ENCODE data around the gene VWA3B. TPM values are rescaled to one million over a fixed set of nuclear protein-coding genes. Genes with fewer than 3 reads are reported as not detected.
"Not testable (repeated sequence)": the region's sequence is repeated elsewhere in the genome, so short reads cannot be mapped to it uniquely, and the experiment has no call there.

VWA3B gene
- total and polyA plus RNA-seq, 2 donors (not counting 3 experiments of a cell fraction or from before 2014, with no cell fraction given) = not detected

DNA sequence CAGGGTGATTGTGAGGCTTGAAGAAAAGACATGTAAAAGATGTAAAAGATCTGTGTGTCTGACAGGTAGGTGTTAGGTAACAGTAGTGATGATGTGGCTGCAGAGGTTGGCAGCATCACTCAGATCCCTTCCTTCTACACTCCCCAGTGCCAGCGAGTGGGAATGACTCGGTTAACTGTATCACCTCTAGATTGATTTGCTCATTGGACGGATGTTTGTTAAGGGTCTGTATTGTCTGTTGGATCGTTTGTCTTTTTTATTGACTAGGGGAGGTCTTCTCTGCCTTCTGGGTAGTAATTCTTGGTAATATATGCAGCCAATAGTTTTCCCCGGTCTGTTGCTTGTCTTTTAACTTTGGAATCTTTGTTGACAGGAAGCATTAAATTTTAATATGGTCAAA is 214.5 kb downstream of the VWA3B start:
- Histone ChIP-seq H3K9me3 (replicated peaks; ENCODE audit: control insufficient read depth, insufficient read depth, low read length) (no peaks in the 10 kb centered on the region), H3K27me3 (ENCODE audit: control insufficient read depth in 2 of 2, insufficient read depth in 2 of 2, low read length in 2 of 2) (no peaks in the 10 kb centered on the region), H3K79me2 (ENCODE audit: control insufficient read depth, insufficient read depth, low read length) (no peaks in the 10 kb centered on the region), H4K20me1 (replicated peaks; ENCODE audit: control insufficient read depth, extremely low read depth, insufficient read depth, low read length) (no peaks in the 10 kb centered on the region), H3K36me3 (ENCODE audit: control insufficient read depth in 2 of 2, extremely low read depth in 1 of 2, insufficient read depth in 2 of 2, low read length in 2 of 2) (no peaks in the 10 kb centered on the region), H2AFZ (ENCODE audit: low read depth, low read length) (no peak overlapping the region), H3K4me1 (ENCODE audit: control insufficient read depth, extremely low read depth, insufficient read depth, low read length) (peaks cover 12% of the 10 kb centered on the region), H3K4me3 (replicated peaks in 1 of 3; ENCODE audit: insufficient read depth in 1 of 3, low read depth in 1 of 3, low read length in 3 of 3) (no peak overlapping the region), H3K4me2 (ENCODE audit: insufficient read depth, low read length) (no peak overlapping the region), H3K27ac (ENCODE audit: insufficient read depth, low read depth, low read length) (no peak overlapping the region), H3K9ac (replicated peaks; ENCODE audit: extremely low read depth, insufficient read depth, low read length) (no peak overlapping the region), H3K9me1 (replicated peaks; ENCODE audit: control insufficient read depth, extremely low read depth, insufficient read depth, low read length) (no peaks in the 10 kb centered on the region)
- ChIA-PET CTCF (no interaction called here), POLR2A (no interaction called here)
- BruUV-seq (replicated peaks) = no TSS peak
- TF ChIP-seq, protein P1, sequence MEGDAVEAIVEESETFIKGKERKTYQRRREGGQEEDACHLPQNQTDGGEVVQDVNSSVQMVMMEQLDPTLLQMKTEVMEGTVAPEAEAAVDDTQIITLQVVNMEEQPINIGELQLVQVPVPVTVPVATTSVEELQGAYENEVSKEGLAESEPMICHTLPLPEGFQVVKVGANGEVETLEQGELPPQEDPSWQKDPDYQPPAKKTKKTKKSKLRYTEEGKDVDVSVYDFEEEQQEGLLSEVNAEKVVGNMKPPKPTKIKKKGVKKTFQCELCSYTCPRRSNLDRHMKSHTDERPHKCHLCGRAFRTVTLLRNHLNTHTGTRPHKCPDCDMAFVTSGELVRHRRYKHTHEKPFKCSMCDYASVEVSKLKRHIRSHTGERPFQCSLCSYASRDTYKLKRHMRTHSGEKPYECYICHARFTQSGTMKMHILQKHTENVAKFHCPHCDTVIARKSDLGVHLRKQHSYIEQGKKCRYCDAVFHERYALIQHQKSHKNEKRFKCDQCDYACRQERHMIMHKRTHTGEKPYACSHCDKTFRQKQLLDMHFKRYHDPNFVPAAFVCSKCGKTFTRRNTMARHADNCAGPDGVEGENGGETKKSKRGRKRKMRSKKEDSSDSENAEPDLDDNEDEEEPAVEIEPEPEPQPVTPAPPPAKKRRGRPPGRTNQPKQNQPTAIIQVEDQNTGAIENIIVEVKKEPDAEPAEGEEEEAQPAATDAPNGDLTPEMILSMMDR (IDR thresholded peaks at IDR 0.05; ENCODE audit: extremely low read depth in 1 of 2, insufficient read depth in 1 of 2, low read depth in 1 of 2, low read length in 2 of 2) = no peak
- TF ChIP-seq JUN (IDR thresholded peaks at IDR 0.05; ENCODE audit: borderline replicate concordance, insufficient read depth, insufficient read length, low read depth) (no peak), POLR2AphosphoS5 (IDR thresholded peaks at IDR 0.05; ENCODE audit: insufficient read depth, low read depth, low read length) (no peak), POLR2A (IDR thresholded peaks at IDR 0.05; ENCODE audit: low read depth, low read length) (no peak), FOS (IDR thresholded peaks at IDR 0.05; ENCODE audit: borderline replicate concordance, insufficient read depth, low read length) (no peak), MYC (IDR thresholded peaks at IDR 0.05; ENCODE audit: low read depth, low read length) (no peak), GATA2 (IDR thresholded peaks at IDR 0.05; ENCODE audit: insufficient read depth, insufficient read length, low read depth, low read length) (no peak), EZH2 (IDR thresholded peaks at IDR 0.05; ENCODE audit: borderline replicate concordance, low read depth, low read length, severe bottlenecking) (no peak)
- TF ChIP-seq, protein P2, sequence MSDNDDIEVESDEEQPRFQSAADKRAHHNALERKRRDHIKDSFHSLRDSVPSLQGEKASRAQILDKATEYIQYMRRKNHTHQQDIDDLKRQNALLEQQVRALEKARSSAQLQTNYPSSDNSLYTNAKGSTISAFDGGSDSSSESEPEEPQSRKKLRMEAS (IDR thresholded peaks at IDR 0.05; ENCODE audit: insufficient read depth, insufficient read length) = no peak
- FAIRE-seq (no peak), DNase-seq (ENCODE audit: low read depth, low spot score) (no peak)
- dilution Hi-C loops (cut with MboI; ENCODE audit: extremely low pct_ligation_motif_present, low sequenced_read_pairs) (no loop called here), intact Hi-C loops (cut with micrococcal nuclease) (no loop called here)

DNA sequence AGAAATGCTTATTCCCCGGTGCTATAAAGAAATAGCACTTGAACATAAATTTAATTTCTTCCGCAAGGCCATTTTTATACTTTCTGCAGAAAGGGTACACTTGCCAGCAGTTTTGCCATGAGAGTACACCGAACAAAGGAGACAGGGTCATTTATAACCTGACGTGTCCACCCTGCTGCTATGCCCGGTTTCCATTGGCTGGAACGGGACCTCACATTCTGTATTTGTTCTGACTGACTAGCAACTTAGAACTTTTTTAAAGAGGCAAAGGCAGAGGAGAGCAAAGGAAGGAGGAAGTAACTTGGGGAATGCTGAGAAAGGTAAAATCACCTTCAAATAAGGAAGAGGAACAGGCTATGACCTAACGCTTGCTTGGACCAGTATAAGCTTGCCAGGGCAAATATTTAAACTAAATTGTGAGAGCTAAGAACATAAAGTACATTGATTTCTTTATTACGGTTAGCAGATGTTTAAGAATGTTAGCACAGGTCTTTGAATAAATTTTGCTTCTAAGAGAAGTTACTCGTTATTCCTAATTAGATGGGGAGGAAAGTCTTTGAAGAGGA is 220.2 kb downstream of the VWA3B start:
- H3K79me2 ChIP-seq (ENCODE audit: control insufficient read depth, insufficient read depth, low read length); H3K9ac ChIP-seq (replicated peaks; ENCODE audit: extremely low read depth, insufficient read depth, low read length); BruUV-seq (replicated peaks); H3K36me3 ChIP-seq (ENCODE audit: control insufficient read depth in 2 of 2, extremely low read depth in 1 of 2, insufficient read depth in 2 of 2, low read length in 2 of 2); H3K27me3 ChIP-seq (ENCODE audit: control insufficient read depth in 2 of 2, insufficient read depth in 2 of 2, low read length in 2 of 2); intact Hi-C loops (cut with micrococcal nuclease); H3K27ac ChIP-seq (ENCODE audit: insufficient read depth, low read depth, low read length); H3K4me3 ChIP-seq (replicated peaks in 1 of 3; ENCODE audit: insufficient read depth in 1 of 3, low read depth in 1 of 3, low read length in 3 of 3); dilution Hi-C loops (cut with MboI; ENCODE audit: extremely low pct_ligation_motif_present, low sequenced_read_pairs); FAIRE-seq; POLR2A ChIA-PET; H3K9me1 ChIP-seq (replicated peaks; ENCODE audit: control insufficient read depth, extremely low read depth, insufficient read depth, low read length); H4K20me1 ChIP-seq (replicated peaks; ENCODE audit: control insufficient read depth, extremely low read depth, insufficient read depth, low read length); H2AFZ ChIP-seq (ENCODE audit: low read depth, low read length); H3K4me1 ChIP-seq (ENCODE audit: control insufficient read depth, extremely low read depth, insufficient read depth, low read length); DNase-seq (ENCODE audit: low read depth, low spot score); H3K4me2 ChIP-seq (ENCODE audit: insufficient read depth, low read length); H3K9me3 ChIP-seq (replicated peaks; ENCODE audit: control insufficient read depth, insufficient read depth, low read length): not testable (repeated sequence)
- CTCF ChIA-PET = interaction anchor here (1.6 kb wide), 1 partner anchor 38 kb away, joined by 6 read pairs; no protein-coding TSS in a partner anchor

All from endothelial cell of umbilical vein (primary cell).